G401.6 (cell line): ENCODE measurements around the gene UTS2R.

Experiments
- FAIRE-seq: peaks from 2 replicates; lab custom pipeline; 2012; peaks lifted over from hg19 to GRCh38; lab: Jason Lieb, UNC

UTS2R gene

GRCh38 chr17:82371333-82372248 is at the start of gene UTS2R:
UTS2R (plus strand) TSS chr17:82371765; CDS start chr17:82374325, 2,560 bp downstream.
- no peak for FAIRE-seq

- no peak for FAIRE-seq
Observed at GRCh38 chr17:82321947-82322466, 49.6 kb upstream of the UTS2R start.

- no peak for FAIRE-seq
Observed at GRCh38 chr17:82322526-82323453, 48.8 kb upstream of the UTS2R start.

- FAIRE-seq = no peak
Observed at GRCh38 chr17:82323514-82324234, 47.9 kb upstream of the UTS2R start.

- no peak for FAIRE-seq
Observed at GRCh38 chr17:82324566-82325285, 46.8 kb upstream of the UTS2R start.

GRCh38 chr17:82325286-82326180 is 46.0 kb upstream of the UTS2R start:
- no peak for FAIRE-seq

GRCh38 chr17:82327289-82327688 is 44.3 kb upstream of the UTS2R start:
- no peak for FAIRE-seq

- no peak for FAIRE-seq
Observed at GRCh38 chr17:82327757-82328140, 43.8 kb upstream of the UTS2R start.

- no peak for FAIRE-seq
Observed at GRCh38 chr17:82328141-82328993, 43.2 kb upstream of the UTS2R start.

GRCh38 chr17:82328994-82329507 is 42.5 kb upstream of the UTS2R start:
- no peak for FAIRE-seq

GRCh38 chr17:82329683-82330321 is 41.8 kb upstream of the UTS2R start:
- no peak for FAIRE-seq

- FAIRE-seq = no peak
Observed at GRCh38 chr17:82330322-82331239, 41.0 kb upstream of the UTS2R start.

GRCh38 chr17:82331345-82331939 is 40.1 kb upstream of the UTS2R start:
- FAIRE-seq = no peak

- FAIRE-seq = no peak
Observed at GRCh38 chr17:82332669-82333278, 38.8 kb upstream of the UTS2R start.

- FAIRE-seq = no peak
Observed at GRCh38 chr17:82333279-82334171, 38.0 kb upstream of the UTS2R start, which contains the start of gene SECTM1. SECTM1 (minus strand) TSS chr17:82333766; CDS start chr17:82327240, 6,526 bp downstream.
